Daoy (cell line): ENCODE data around the gene SSBP3. TPM values are rescaled to one million over a fixed set of nuclear protein-coding genes. Genes with fewer than 3 reads are reported as not detected.
A peak's percentile ranks its signal among the peaks of the same experiment; 100 is the strongest.

Experiments used
- DNase-seq: peaks from one replicate; pipeline ENCODE4 v3.0.0-alpha.2; 2015; ENCODE audit warnings: low read depth
- total RNA-seq: library from RNA; depleted of rRNA; stranded (reverse); fragments of >200 nt; shearing (Covaris generic); gene quantifications from 2 replicates; pipeline ENCODE4 v1.2.3, GENCODE V29; 2014

SSBP3 gene
- total RNA-seq, 1 experiment from 2014 or later, result 21.2 TPM

GRCh38 chr1:54307305-54307704 lies 98.9 kb downstream of the SSBP3 start:
- no peak for DNase-seq

- DNase-seq, result no peak
These were observed 100.2 kb downstream of the SSBP3 start for GRCh38 chr1:54305906-54306514.

GRCh38 chr1:54304518-54304917 lies 101.7 kb downstream of the SSBP3 start:
- DNase-seq, result no peak

- peak; percentile 73 for DNase-seq
These were observed 103.0 kb downstream of the SSBP3 start for GRCh38 chr1:54302951-54303843.

- no peak for DNase-seq
These were observed 103.6 kb downstream of the SSBP3 start for GRCh38 chr1:54302549-54302948.

- no peak for DNase-seq
These were observed 104.7 kb downstream of the SSBP3 start for GRCh38 chr1:54301497-54301896.

GRCh38 chr1:54300401-54300800 lies 105.8 kb downstream of the SSBP3 start:
- DNase-seq, result no peak

- no peak for DNase-seq
These were observed 107.2 kb downstream of the SSBP3 start for GRCh38 chr1:54299037-54299436.

GRCh38 chr1:54298284-54299033 lies 107.7 kb downstream of the SSBP3 start:
- no peak for DNase-seq

- no peak for DNase-seq
These were observed 108.5 kb downstream of the SSBP3 start for GRCh38 chr1:54297596-54298283.

- DNase-seq, result no peak
These were observed 109.5 kb downstream of the SSBP3 start for GRCh38 chr1:54296666-54297065.

- peak; percentile 44 for DNase-seq
These were observed 111.3 kb downstream of the SSBP3 start for GRCh38 chr1:54294887-54295286.

- DNase-seq, result no peak
These were observed 113.9 kb downstream of the SSBP3 start for GRCh38 chr1:54292002-54292911.

- DNase-seq, result no peak
These were observed 114.8 kb downstream of the SSBP3 start for GRCh38 chr1:54291276-54292001.

- no peak for DNase-seq
These were observed 115.5 kb downstream of the SSBP3 start for GRCh38 chr1:54290506-54291184.

- no peak for DNase-seq
These were observed 116.4 kb downstream of the SSBP3 start for GRCh38 chr1:54289712-54290233.

GRCh38 chr1:54287801-54288211 lies 118.4 kb downstream of the SSBP3 start:
- peak; percentile 33 for DNase-seq

- DNase-seq, result peak; percentile 95
These were observed 119.0 kb downstream of the SSBP3 start for GRCh38 chr1:54287176-54287650.

- DNase-seq, result no peak
These were observed 120.3 kb downstream of the SSBP3 start for GRCh38 chr1:54285815-54286345.
